Upper lobe of left lung (tissue), 4 donors: ENCODE measurements around the gene UBE2F.

Experiments
- EP300 ChIP-seq, 4 donors: sonication (generic); formaldehyde crosslinking; IDR thresholded peaks; one replicate each; pipeline ENCODE4 v1.5.1; 2017; ENCODE audit warnings: antibody characterized with exemption in 4 of 4, control low read depth in 2 of 4
- POLR2A ChIP-seq, 4 donors: fragments of 450-650 bp; IDR thresholded peaks; one replicate each; pipeline ENCODE4 v1.5.1; 2016 to 2017; ENCODE audit warnings: antibody characterized with exemption in 4 of 4, mild to moderate bottlenecking in 2 of 4
- POLR2AphosphoS5 ChIP-seq, 2 donors: sonication (generic); formaldehyde crosslinking; IDR thresholded peaks; one replicate each; pipeline ENCODE4 v1.5.1; 2017; ENCODE audit warnings: antibody characterized with exemption in 2 of 2
- TF ChIP-seq, protein P1 (sequence below), 6 experiments: fragments of 450-650 bp in 4 of 6; fragments of 200-600 bp in 2 of 6; sonication (generic) in 2 of 6; IDR thresholded peaks; one replicate each; pipeline ENCODE4 v1.5.1; 2016 to 2019; ENCODE audit warnings: antibody characterized with exemption in 6 of 6

DNA sequence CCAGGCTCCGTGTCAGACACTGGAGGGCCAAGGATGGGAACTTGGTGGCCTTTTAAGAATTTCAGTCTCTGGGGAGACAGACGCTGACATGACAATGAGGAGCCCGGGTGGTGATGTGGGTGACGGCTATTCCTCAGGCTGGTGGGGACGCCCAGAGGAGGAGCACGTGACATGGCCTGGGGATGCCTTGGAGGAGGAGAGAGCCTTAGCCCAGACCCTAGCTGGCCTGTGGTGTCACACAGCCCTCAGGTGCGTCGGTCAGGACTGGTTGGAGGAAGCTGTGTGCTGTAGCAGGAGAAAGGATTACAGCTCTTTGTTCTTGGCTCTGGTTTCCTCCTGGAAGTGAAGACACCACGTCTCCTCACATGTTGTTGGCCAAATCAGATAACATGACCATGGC is 54.0 kb downstream of the UBE2F start:
- TF ChIP-seq POLR2AphosphoS5 (IDR thresholded peaks at IDR 0.05), result no peak
- TF ChIP-seq, protein P1, sequence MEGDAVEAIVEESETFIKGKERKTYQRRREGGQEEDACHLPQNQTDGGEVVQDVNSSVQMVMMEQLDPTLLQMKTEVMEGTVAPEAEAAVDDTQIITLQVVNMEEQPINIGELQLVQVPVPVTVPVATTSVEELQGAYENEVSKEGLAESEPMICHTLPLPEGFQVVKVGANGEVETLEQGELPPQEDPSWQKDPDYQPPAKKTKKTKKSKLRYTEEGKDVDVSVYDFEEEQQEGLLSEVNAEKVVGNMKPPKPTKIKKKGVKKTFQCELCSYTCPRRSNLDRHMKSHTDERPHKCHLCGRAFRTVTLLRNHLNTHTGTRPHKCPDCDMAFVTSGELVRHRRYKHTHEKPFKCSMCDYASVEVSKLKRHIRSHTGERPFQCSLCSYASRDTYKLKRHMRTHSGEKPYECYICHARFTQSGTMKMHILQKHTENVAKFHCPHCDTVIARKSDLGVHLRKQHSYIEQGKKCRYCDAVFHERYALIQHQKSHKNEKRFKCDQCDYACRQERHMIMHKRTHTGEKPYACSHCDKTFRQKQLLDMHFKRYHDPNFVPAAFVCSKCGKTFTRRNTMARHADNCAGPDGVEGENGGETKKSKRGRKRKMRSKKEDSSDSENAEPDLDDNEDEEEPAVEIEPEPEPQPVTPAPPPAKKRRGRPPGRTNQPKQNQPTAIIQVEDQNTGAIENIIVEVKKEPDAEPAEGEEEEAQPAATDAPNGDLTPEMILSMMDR (IDR thresholded peaks at IDR 0.05), result no peak
- TF ChIP-seq EP300 (IDR thresholded peaks at IDR 0.05), result no peak
- TF ChIP-seq POLR2A (IDR thresholded peaks at IDR 0.05), result no peak
